HepG2 (cell line): ENCODE data around the gene TMEM63B. TPM values are rescaled to one million over a fixed set of nuclear protein-coding genes. Genes with fewer than 3 reads are reported as not detected.
A peak's percentile ranks its signal among the peaks of the same experiment; 100 is the strongest.

Experiments used
- CBFB ChIP-seq: sonication (generic); formaldehyde crosslinking; IDR thresholded peaks from 2 replicates; pipeline ENCODE4 v1.4.0; 2020; ENCODE audit warnings: missing genetic modification reagents
- E2F5 ChIP-seq: sonication (generic); formaldehyde crosslinking; conservative IDR thresholded peaks from 2 replicates; pipeline ENCODE4 v1.4.0; 2020; ENCODE audit warnings: missing genetic modification reagents
- MAFG ChIP-seq: sonication (generic); formaldehyde crosslinking; IDR thresholded peaks from 2 replicates; pipeline ENCODE4 v1.5.1; 2020; ENCODE audit warnings: mild to moderate bottlenecking, missing genetic modification reagents
- POLR2AphosphoS5 ChIP-seq: IDR thresholded peaks from 2 replicates; pipeline ENCODE4 v1.6.1; 2012; ENCODE audit warnings: low read depth, low read length
- SRY ChIP-seq: sonication (generic); formaldehyde crosslinking; IDR thresholded peaks from 2 replicates; pipeline ENCODE4 v1.8.0; 2022; ENCODE audit warnings: mild to moderate bottlenecking, missing genetic modification reagents
- ZMYM4 ChIP-seq: sonication (generic); formaldehyde crosslinking; IDR thresholded peaks from 2 replicates; pipeline ENCODE4 v1.8.1; 2023; ENCODE audit warnings: mild to moderate bottlenecking, missing genetic modification reagents
- ZNF318 ChIP-seq: sonication (generic); formaldehyde crosslinking; IDR thresholded peaks from 2 replicates; pipeline ENCODE4 v1.4.0; 2020; ENCODE audit warnings: mild to moderate bottlenecking, missing genetic modification reagents
- ZNF468 ChIP-seq: sonication (generic); formaldehyde crosslinking; IDR thresholded peaks from 2 replicates; pipeline ENCODE4 v1.8.0; 2022; ENCODE audit warnings: mild to moderate bottlenecking, moderate library complexity, missing genetic modification reagents
- polyA plus RNA-seq, 8 experiments: library from polyadenylated mRNA; depleted of rRNA in 3 of 8; stranded (reverse) in 7 of 8; unstranded in 1 of 8; fragments of >200 nt; fragmentation: Illumina TruSeq in 4 of 8; extraction: Trizol in 4 of 8; gene quantifications; 2 replicates each; pipeline versions ENCODE4 v1.2.1 to v1.2.3, GENCODE V29; 2011 to 2016; ENCODE audit warnings: low read depth in 4 of 8, missing spikeins in 1 of 8, mixed read lengths in 1 of 8; ENCODE audit not compliant: insufficient read depth in 1 of 8
- total RNA-seq, 5 experiments: library from RNA; depleted of rRNA; stranded (reverse); fragments of >200 nt; fragmentation: Illumina TruSeq; extraction: Trizol; gene quantifications; 2 replicates each; pipeline ENCODE4 v1.2.3, GENCODE V29; 2016; ENCODE audit warnings: low read depth in 1 of 5

Gene TMEM63B
- total and polyA plus RNA-seq, 2 of the 13 experiments (the other 11 are each of a cell fraction or from before 2014, with no cell fraction given): 27.4 to 75.8 TPM

GRCh38 chr6:44127186-44128019, at the start of gene TMEM63B, which contains the start of gene MRPL14 (continued):
- 0 out of 2 replicates have a peak, but pooled peaks have one; percentile 31 for TF ChIP-seq ZNF318 (CRISPR knock-in tag)
- 0 out of 2 replicates have a peak, but pooled peaks have one; percentile 24 for TF ChIP-seq E2F5 (CRISPR knock-in tag)
- TF ChIP-seq POLR2AphosphoS5: peak; percentile 83
- TF ChIP-seq CBFB (CRISPR knock-in tag): no peak
- no peak for TF ChIP-seq MAFG (CRISPR knock-in tag)
- peak; percentile 13; the same call in 1 of the 2 replicates for TF ChIP-seq SRY (CRISPR knock-in tag)
- 0 out of 2 replicates have a peak, but pooled peaks have one; percentile 70 for TF ChIP-seq ZNF468 (CRISPR knock-in tag)
- 0 out of 2 replicates have a peak, but pooled peaks have one; percentile 27 for TF ChIP-seq ZMYM4 (CRISPR knock-in tag)
